ENCODE measurements around the gene ZNF580. TPM values are rescaled to one million over a fixed set of nuclear protein-coding genes. Genes with fewer than 3 reads are reported as not detected.
A peak's percentile ranks its signal among the peaks of the same experiment; 100 is the strongest.

ZNF580 gene
- total RNA-seq, 1 experiment from 2014 or later: 32.0 TPM

DNA sequence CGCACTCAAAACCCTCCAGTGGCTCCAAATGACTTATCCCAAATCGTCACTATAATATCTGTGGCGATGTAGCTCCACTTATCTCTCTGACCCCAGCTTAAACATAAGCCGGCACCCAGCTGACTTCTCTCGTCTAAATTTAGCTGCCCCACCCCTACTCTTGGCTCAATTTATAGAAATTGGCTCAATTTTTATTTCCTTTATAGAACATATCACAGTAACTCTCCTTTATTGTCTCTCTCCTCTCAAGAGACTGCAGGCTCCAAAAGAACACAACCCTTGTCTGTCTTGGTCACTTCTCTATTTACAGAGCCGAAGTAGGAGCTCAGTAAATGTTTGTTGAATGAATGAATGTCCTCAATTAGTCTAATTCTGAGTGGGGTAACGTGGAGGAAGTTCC is 17.2 kb upstream of the ZNF580 start (continued):
- TF ChIP-seq, protein P1, sequence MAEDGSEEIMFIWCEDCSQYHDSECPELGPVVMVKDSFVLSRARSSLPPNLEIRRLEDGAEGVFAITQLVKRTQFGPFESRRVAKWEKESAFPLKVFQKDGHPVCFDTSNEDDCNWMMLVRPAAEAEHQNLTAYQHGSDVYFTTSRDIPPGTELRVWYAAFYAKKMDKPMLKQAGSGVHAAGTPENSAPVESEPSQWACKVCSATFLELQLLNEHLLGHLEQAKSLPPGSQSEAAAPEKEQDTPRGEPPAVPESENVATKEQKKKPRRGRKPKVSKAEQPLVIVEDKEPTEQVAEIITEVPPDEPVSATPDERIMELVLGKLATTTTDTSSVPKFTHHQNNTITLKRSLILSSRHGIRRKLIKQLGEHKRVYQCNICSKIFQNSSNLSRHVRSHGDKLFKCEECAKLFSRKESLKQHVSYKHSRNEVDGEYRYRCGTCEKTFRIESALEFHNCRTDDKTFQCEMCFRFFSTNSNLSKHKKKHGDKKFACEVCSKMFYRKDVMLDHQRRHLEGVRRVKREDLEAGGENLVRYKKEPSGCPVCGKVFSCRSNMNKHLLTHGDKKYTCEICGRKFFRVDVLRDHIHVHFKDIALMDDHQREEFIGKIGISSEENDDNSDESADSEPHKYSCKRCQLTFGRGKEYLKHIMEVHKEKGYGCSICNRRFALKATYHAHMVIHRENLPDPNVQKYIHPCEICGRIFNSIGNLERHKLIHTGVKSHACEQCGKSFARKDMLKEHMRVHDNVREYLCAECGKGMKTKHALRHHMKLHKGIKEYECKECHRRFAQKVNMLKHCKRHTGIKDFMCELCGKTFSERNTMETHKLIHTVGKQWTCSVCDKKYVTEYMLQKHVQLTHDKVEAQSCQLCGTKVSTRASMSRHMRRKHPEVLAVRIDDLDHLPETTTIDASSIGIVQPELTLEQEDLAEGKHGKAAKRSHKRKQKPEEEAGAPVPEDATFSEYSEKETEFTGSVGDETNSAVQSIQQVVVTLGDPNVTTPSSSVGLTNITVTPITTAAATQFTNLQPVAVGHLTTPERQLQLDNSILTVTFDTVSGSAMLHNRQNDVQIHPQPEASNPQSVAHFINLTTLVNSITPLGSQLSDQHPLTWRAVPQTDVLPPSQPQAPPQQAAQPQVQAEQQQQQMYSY (CRISPR knock-in tag; IDR thresholded peaks at IDR 0.05): no peak
- TF ChIP-seq ERG (CRISPR knock-in tag; IDR thresholded peaks at IDR 0.05) (no peak), AFF4 (CRISPR knock-in tag; IDR thresholded peaks at IDR 0.05; ENCODE audit: borderline replicate concordance) (no peak), NFE2L1 (CRISPR knock-in tag; IDR thresholded peaks at IDR 0.05) (no peak), HMGA2 (CRISPR knock-in tag; IDR thresholded peaks at IDR 0.05) (no peak), CBFB (CRISPR knock-in tag; IDR thresholded peaks at IDR 0.05; ENCODE audit: low read depth) (no peak)

DNA sequence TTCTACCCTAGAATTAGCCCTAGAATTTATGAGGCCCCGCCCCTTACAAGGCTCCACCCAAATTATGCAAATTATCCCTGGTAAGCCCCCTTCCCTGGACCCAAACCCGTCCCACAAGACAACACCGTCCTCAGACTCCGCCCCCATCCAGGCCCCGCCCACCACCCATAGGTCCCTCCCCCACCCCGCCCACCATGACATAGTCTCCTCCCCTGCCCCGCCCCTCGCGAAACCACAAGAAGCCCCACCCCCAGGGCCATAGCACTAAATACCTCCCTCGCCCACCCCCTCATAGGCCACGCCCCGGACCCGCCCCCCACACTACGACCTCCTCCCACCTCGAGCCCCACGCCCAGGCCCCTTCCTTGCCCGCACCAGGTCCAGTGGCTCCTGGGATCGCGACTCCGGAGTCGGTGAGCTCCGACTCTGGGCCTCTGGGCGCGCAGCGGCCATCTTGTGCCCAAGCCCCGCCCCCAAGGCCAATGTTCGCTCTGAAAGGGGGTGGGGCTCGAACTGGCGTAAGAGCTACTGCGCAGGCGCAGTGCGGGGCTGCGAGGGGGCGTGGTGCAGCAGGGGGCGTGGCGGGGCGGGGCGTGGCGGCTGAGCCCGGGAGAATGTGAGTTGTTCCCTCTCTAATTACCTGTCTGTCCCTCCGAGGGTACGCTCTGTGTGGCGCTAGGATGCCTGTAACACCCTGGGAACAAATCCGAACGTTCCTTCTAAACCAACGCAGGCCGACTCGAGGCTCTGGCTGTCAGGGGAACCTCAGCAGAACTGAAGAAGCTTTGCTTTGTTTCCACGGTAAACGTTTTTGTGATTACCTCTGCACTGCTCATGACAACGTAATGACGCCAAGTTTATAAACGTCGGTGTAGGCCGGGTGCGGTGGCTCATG is 16.4 kb upstream of the ZNF580 start, which contains the start of gene ZNF784:
ZNF784 (minus strand) TSS at position 458 of the 895 bp plus-strand sequence; CDS start at position 453, 5 bp downstream.
- POLR2A ChIA-PET: interaction anchor here (0.7 to 2.6 kb wide), 7 partner anchors 8 to 148 kb away, joined by 3 to 12 read pairs (median 5); partner anchors contain the start of genes FIZ1 and ZNF628
- DNase-seq (ENCODE audit: low spot score) (peak; percentile 92), ATAC-seq (peak; percentile 87)
- Mint-ChIP-seq H3K27ac (peak within 1 kb of the TSS; percentile 90), H3K36me3 (peaks cover 11% of the 10 kb centered on the region), H3K27me3 (ENCODE audit: low read depth) (peaks cover 18% of the 10 kb centered on the region), H3K4me3 (peak within 1 kb of the TSS; percentile 76), H3K9me3 (0 out of 2 replicates have a peak, but pooled peaks cover 3% of the 10 kb centered on the region), H3K4me1 (peaks cover 15% of the 10 kb centered on the region)
- TF ChIP-seq SP1 (CRISPR knock-in tag; conservative IDR thresholded peaks at IDR 0.05) (peak; percentile 79; the same call in 1 of the 2 replicates), FOXJ3 (CRISPR knock-in tag; IDR thresholded peaks at IDR 0.05; ENCODE audit: borderline replicate concordance) (no peak)
- CTCF ChIA-PET: interaction anchor here (0.5 to 2.7 kb wide), 27 partner anchors 8 to 784 kb away, joined by 3 to 34 read pairs (median 4); partner anchors contain the start of genes FIZ1, ISOC2, ZNF580 and ZNF865

DNA sequence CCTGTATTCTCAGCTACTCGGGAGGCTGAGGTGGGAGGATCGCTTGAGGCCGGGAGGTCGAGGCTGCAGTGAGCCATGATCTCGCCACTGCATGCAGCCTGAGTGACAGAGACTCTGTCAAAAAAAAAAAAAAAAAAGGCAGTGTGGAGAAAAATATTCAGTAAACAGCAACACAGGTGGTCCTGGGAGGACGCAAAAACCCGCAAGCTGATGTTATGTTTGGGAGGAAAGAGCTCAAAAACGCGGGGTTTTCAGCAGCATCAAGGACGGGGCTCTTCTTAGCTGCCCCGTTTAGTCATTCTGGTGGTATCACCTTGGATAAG is 15.8 kb upstream of the ZNF580 start:
- Mint-ChIP-seq H3K36me3 (peaks cover 11% of the 10 kb centered on the region), H3K4me3 (peak overlapping the region; percentile 76), H3K9me3 (0 out of 2 replicates have a peak, but pooled peaks cover 3% of the 10 kb centered on the region), H3K4me1 (peaks cover 15% of the 10 kb centered on the region), H3K27ac (peak overlapping the region; percentile 90), H3K27me3 (ENCODE audit: low read depth) (peaks cover 17% of the 10 kb centered on the region)
- ChIA-PET CTCF (interaction anchor here (0.6 to 2.7 kb wide), 18 partner anchors 8 to 783 kb away, joined by 3 to 34 read pairs (median 5); partner anchors contain the start of genes FIZ1, ZNF580 and ZNF865), POLR2A (interaction anchor here (0.7 to 2.6 kb wide), 8 partner anchors 8 to 148 kb away, joined by 3 to 12 read pairs (median 5); partner anchors contain the start of genes FIZ1 and ZNF628)
- no peak for DNase-seq (ENCODE audit: low spot score)
- no peak for TF ChIP-seq CBFB (CRISPR knock-in tag; IDR thresholded peaks at IDR 0.05; ENCODE audit: low read depth)
- no peak for ATAC-seq

Measured in WTC11 (cell line).